K562 (cell line): ENCODE measurements around the gene ABCA7.

Source experiments
- CTCF ChIP-seq, 3 experiments: IDR thresholded peaks in 2 of 3; conservative IDR thresholded peaks in 1 of 3; 2 replicates each; pipeline ENCODE4 v1.5.1; 2011 to 2012; ENCODE audit warnings: low read length in 3 of 3, mild to moderate bottlenecking in 3 of 3, control low read depth in 2 of 3, improper control_type of control experiment in 1 of 3, inconsistent platforms in 1 of 3, low read depth in 1 of 3, mixed read lengths in 1 of 3, moderate library complexity in 1 of 3; ENCODE audit not compliant: insufficient read depth in 2 of 3
- EZH2 ChIP-seq: IDR thresholded peaks from 2 replicates; pipeline ENCODE4 v1.6.1; 2012; ENCODE audit warnings: low read depth, mild to moderate bottlenecking, inconsistent platforms, low read length, borderline replicate concordance
- PATZ1 ChIP-seq: fragments of 250-450 bp; sonication (Bioruptor Pico); IDR thresholded peaks from 2 replicates; pipeline ENCODE4 v1.5.0; 2020; ENCODE audit warnings: mild to moderate bottlenecking, borderline replicate concordance
- POLR2AphosphoS5 ChIP-seq: IDR thresholded peaks from 2 replicates; pipeline ENCODE4 v1.6.1; 2011; ENCODE audit warnings: mild to moderate bottlenecking, low read depth, low read length, moderate library complexity; ENCODE audit not compliant: control insufficient read depth, insufficient read depth
- RAD21 ChIP-seq, 2 experiments: fragments of 250-450 bp in 1 of 2; fragments of 450-650 bp in 1 of 2; sonication (Bioruptor Pico) in 1 of 2; formaldehyde crosslinking in 1 of 2; IDR thresholded peaks in 1 of 2; conservative IDR thresholded peaks in 1 of 2; 2 replicates each; pipeline versions ENCODE4 v1.4.0 to v1.8.0; 2020 to 2022; ENCODE audit warnings: mild to moderate bottlenecking in 2 of 2, moderate library complexity in 1 of 2
- RNF2 ChIP-seq: sonication (generic); IDR thresholded peaks from 2 replicates; pipeline ENCODE4 v1.6.1; 2016
- ZBTB8A ChIP-seq: fragments of 450-650 bp; IDR thresholded peaks from 2 replicates; pipeline ENCODE4 v1.6.1; 2018; ENCODE audit warnings: mild to moderate bottlenecking, moderate library complexity; ENCODE audit not compliant: partially characterized antibody
- ZNF449 ChIP-seq: fragments of 250-450 bp; sonication (Bioruptor Pico); IDR thresholded peaks from 2 replicates; pipeline ENCODE4 v1.8.0; 2022; ENCODE audit warnings: moderate library complexity, mild to moderate bottlenecking, inconsistent platforms
- TF ChIP-seq, protein P1 (sequence below): sonication (generic); formaldehyde crosslinking; IDR thresholded peaks from 2 replicates; pipeline ENCODE4 v1.8.0; 2023; ENCODE audit warnings: mild to moderate bottlenecking, missing genetic modification reagents

DNA sequence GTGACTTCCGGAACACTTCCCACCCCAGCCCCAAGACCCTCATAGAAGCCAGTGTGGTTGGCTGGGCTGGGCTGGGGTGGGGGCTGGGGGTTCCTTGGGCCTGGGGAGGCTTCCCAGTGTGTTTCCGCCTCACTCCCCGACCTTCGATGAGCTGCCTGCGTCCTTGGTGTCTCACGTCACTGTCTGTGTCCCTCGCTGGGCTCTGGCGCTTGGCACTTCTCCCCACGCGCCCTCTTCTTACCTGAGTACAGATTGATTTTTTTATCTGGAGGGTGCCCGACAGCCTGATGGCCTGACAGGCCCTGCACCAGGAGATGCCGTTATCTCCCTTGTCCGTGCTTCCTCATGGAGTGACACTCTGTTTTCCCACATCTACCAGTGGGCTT is 47.2 kb upstream of the ABCA7 start:
- TF ChIP-seq RNF2 (no peak), CTCF (IDR thresholded peaks at IDR 0.05 in 2 of 3, conservative IDR thresholded peaks at IDR 0.05 in 1 of 3; ENCODE audit: insufficient read depth in 2 of 3, low read depth in 1 of 3, low read length in 3 of 3) (no peak), EZH2 (no peak), POLR2AphosphoS5 (no peak), ZBTB8A (no peak), RAD21 (CRISPR knock-in tag; conservative IDR thresholded peaks at IDR 0.05 in 1 of 2, IDR thresholded peaks at IDR 0.05 in 1 of 2) (no peak), PATZ1 (CRISPR knock-in tag) (no peak), ZNF449 (CRISPR knock-in tag) (no peak)
- TF ChIP-seq, protein P1, sequence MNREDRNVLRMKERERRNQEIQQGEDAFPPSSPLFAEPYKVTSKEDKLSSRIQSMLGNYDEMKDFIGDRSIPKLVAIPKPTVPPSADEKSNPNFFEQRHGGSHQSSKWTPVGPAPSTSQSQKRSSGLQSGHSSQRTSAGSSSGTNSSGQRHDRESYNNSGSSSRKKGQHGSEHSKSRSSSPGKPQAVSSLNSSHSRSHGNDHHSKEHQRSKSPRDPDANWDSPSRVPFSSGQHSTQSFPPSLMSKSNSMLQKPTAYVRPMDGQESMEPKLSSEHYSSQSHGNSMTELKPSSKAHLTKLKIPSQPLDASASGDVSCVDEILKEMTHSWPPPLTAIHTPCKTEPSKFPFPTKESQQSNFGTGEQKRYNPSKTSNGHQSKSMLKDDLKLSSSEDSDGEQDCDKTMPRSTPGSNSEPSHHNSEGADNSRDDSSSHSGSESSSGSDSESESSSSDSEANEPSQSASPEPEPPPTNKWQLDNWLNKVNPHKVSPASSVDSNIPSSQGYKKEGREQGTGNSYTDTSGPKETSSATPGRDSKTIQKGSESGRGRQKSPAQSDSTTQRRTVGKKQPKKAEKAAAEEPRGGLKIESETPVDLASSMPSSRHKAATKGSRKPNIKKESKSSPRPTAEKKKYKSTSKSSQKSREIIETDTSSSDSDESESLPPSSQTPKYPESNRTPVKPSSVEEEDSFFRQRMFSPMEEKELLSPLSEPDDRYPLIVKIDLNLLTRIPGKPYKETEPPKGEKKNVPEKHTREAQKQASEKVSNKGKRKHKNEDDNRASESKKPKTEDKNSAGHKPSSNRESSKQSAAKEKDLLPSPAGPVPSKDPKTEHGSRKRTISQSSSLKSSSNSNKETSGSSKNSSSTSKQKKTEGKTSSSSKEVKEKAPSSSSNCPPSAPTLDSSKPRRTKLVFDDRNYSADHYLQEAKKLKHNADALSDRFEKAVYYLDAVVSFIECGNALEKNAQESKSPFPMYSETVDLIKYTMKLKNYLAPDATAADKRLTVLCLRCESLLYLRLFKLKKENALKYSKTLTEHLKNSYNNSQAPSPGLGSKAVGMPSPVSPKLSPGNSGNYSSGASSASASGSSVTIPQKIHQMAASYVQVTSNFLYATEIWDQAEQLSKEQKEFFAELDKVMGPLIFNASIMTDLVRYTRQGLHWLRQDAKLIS (CRISPR knock-in tag), result no peak
